Measurements from ENCODE around the gene KRTAP1-1. TPM values are rescaled to one million over a fixed set of nuclear protein-coding genes. Genes with fewer than 3 reads are reported as not detected.
"Not testable (repeated sequence)": the region's sequence is repeated elsewhere in the genome, so short reads cannot be mapped to it uniquely, and the experiment has no call there.

KRTAP1-1 gene
- total and polyA plus RNA-seq, 11 donors = not detected

DNA sequence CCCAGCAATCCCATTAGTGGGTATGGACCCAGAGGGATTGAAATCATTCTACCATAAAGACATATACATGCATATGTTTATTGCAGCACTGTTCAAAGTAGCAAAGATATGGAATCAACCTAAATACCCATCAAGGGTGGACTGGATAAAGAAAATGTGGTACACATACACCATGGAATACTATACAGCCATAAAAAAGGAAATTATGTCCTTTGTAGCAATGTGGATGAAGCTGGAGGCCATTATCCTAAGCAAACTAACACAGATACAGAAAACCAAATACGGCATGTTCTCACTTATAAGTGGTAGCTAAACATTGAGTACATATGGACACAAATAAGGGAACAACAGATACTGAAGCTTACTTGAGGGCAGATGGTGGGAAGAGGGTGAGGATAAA, 16.3 kb upstream of the KRTAP1-1 start:
- TF ChIP-seq POLR2A (IDR thresholded peaks at IDR 0.05) = no peak
- TF ChIP-seq, protein P1, sequence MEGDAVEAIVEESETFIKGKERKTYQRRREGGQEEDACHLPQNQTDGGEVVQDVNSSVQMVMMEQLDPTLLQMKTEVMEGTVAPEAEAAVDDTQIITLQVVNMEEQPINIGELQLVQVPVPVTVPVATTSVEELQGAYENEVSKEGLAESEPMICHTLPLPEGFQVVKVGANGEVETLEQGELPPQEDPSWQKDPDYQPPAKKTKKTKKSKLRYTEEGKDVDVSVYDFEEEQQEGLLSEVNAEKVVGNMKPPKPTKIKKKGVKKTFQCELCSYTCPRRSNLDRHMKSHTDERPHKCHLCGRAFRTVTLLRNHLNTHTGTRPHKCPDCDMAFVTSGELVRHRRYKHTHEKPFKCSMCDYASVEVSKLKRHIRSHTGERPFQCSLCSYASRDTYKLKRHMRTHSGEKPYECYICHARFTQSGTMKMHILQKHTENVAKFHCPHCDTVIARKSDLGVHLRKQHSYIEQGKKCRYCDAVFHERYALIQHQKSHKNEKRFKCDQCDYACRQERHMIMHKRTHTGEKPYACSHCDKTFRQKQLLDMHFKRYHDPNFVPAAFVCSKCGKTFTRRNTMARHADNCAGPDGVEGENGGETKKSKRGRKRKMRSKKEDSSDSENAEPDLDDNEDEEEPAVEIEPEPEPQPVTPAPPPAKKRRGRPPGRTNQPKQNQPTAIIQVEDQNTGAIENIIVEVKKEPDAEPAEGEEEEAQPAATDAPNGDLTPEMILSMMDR (IDR thresholded peaks at IDR 0.05) = no peak
- Histone ChIP-seq H3K9me3 (peaks cover 0 to 12% (median 2%) of the 10 kb centered on the region in 12 donors), H3K36me3 (no peaks in the 10 kb centered on the region), H3K27me3 (peaks cover 0 to 54% (median 27%) of the 10 kb centered on the region in 9 donors), H3K4me3 (no peak overlapping the region), H3K4me1 (no peaks in the 10 kb centered on the region), H3K27ac (no peak overlapping the region)
- no peak for ATAC-seq
- 88 to 95% (median 92%) methylated on average over 1 of the region's 1 CpG for WGBS, 4 donors
- DNase-seq = no peak
- intact Hi-C loops (cut with DNase I) = no loop called here

DNA sequence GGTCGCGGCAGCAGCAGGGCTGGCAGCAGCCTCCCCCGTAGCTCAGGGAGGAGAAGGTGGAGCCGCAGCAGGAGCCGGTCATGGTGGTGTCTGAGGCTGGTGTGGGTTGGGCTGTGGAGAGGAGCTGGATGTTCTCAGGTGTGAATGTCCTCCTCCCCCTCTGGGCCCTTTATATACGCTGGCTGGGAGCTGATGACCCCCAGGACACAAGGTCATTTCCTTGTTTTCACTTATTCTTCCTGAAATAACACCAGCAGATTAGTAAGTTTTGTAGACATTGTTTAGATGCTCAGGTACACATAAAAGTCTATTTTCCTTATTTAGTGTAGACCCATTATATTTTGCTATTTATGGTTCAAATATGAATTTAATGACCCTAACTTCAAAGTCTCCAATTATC, 13.9 kb upstream of the KRTAP1-1 start, which contains the start of gene KRTAP2-2:
Gene KRTAP2-2, minus strand, starts transcription at position 101 of the 400 bp plus-strand sequence. Its CDS starts 19 bp downstream, at position 82.
- H3K4me3 ChIP-seq; H3K36me3 ChIP-seq; H3K4me1 ChIP-seq; DNase-seq; H3K27ac ChIP-seq; ATAC-seq; intact Hi-C loops (cut with DNase I): not testable (repeated sequence)
- 14 to 47% (median 26%) methylated on average over 1 of the region's 6 CpGs for WGBS, 4 donors
- Histone ChIP-seq H3K27me3 (peaks cover 0 to 44% (median 22%) of the 10 kb centered on the region in 9 donors), H3K9me3 (peaks cover 0 to 12% (median 2%) of the 10 kb centered on the region in 12 donors)

DNA sequence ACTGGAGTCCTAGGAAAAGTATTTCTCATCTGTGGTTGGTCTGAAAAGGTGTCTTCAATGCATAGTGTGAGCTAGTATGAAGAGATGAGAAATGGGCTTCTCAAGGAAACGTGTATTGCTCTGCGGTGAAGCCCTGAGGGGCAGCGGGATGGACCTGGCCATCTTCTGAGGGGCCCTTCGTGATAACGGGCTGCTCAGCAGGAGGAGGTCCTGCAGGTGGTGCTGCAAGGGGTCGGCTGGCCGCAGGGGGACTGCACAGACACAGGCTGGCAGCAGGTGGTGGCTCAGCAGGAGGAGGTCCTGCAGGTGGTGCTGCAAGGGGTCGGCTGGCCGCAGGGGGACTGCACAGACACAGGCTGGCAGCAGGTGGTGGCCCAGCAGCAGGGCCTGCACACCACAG, 13.3 kb upstream of the KRTAP1-1 start:
- 60 to 73% (median 63%) methylated on average over 7 to 9 of the region's 9 CpGs for WGBS, 4 donors
- H3K4me1 ChIP-seq; intact Hi-C loops (cut with DNase I); ATAC-seq; H3K36me3 ChIP-seq; H3K4me3 ChIP-seq; DNase-seq; H3K27ac ChIP-seq: not testable (repeated sequence)
- Histone ChIP-seq H3K27me3 (peaks cover 0 to 47% (median 20%) of the 10 kb centered on the region in 9 donors), H3K9me3 (peaks cover 0 to 12% (median 2%) of the 10 kb centered on the region in 12 donors)

DNA sequence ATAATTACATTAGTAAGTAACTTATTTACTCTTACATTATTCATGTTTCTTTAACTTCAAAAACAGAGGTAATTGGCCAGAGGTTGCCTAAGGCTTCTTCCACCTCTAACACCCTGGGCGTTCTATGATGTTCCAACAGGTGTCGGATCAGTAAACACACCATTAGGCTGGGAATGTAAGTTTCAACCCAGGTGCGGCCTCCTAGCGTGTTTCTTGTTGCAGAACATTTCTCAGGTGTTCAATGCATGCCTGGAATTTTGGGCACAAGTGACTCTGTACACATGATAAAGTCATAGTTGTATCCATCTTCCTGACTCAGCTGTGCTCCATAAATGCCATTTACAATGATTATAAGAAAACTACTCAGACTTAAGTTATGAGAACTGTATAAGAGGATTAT, 12.8 kb upstream of the KRTAP1-1 start:
- intact Hi-C loops (cut with DNase I) = no loop called here
- ATAC-seq = no peak

DNA sequence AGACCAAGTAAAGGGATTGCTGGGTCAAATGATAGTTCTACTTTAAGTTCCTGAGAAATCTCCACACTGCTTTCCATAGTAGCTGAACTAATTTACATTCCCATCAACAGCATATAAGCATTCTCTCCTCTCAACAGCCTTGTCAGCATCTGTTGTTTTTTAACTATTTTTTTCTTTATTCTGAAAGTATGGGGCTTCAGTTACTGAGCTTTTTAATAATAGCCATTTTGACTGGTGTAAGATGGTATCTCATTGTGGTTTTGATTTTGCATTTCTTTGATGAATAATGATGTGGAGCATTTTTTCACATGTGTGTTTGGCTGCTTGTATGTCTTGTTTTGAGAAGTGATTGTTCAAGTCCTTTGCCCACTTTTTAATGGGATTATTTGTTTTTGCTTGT, 11.3 kb upstream of the KRTAP1-1 start:
- intact Hi-C loops (cut with DNase I) = no loop called here
- peaks cover 0 to 45% (median 19%) of the 10 kb centered on the region in 9 donors for H3K27me3 ChIP-seq
- DNase-seq = no peak

More for the DNA sequence above, 12.8 kb upstream of the KRTAP1-1 start:
- H3K4me1 ChIP-seq = no peaks in the 10 kb centered on the region
- H3K27me3 ChIP-seq = peaks cover 0 to 45% (median 17%) of the 10 kb centered on the region in 9 donors
- no peak overlapping the region for H3K27ac ChIP-seq
- 84 to 90% (median 88%) methylated on average over 4 of the region's 4 CpGs for WGBS, 4 donors
- no peaks in the 10 kb centered on the region for H3K36me3 ChIP-seq
- no peak overlapping the region for H3K4me3 ChIP-seq
- TF ChIP-seq POLR2A (IDR thresholded peaks at IDR 0.05) = no peak
- TF ChIP-seq, protein P1 (IDR thresholded peaks at IDR 0.05) = no peak
- peaks cover 0 to 12% (median 2%) of the 10 kb centered on the region in 12 donors for H3K9me3 ChIP-seq
- no peak for DNase-seq

More for the DNA sequence above, 11.3 kb upstream of the KRTAP1-1 start:
- H3K4me3 ChIP-seq = no peak overlapping the region
- TF ChIP-seq, protein P1 (IDR thresholded peaks at IDR 0.05) = no peak
- no peak for TF ChIP-seq POLR2A (IDR thresholded peaks at IDR 0.05)
- no peaks in the 10 kb centered on the region for H3K4me1 ChIP-seq
- no peak overlapping the region for H3K27ac ChIP-seq
- peaks cover 0 to 11% (median 1%) of the 10 kb centered on the region in 12 donors for H3K9me3 ChIP-seq
- no peak for ATAC-seq
- no peaks in the 10 kb centered on the region for H3K36me3 ChIP-seq

All from heart left ventricle (tissue), 16 donors.